HG03025 (cell line): ENCODE data around the gene SH3RF3.

ENCODE experiments used
- ATAC-seq: cut with Tn5 transposase; IDR thresholded peaks from one replicate; pipeline ENCODE4 v1.9.1; 2021; ENCODE audit warnings: mild to moderate bottlenecking, moderate library complexity; ENCODE audit not compliant: unreplicated experiment, low FRiP score

Gene SH3RF3

GRCh38 chr2:109380502-109381326, 251.7 kb downstream of the SH3RF3 start:
- no peak for ATAC-seq

GRCh38 chr2:109381327-109381820, 252.4 kb downstream of the SH3RF3 start:
- ATAC-seq, result no peak

- ATAC-seq, result no peak
Observed at GRCh38 chr2:109382226-109382895, 253.4 kb downstream of the SH3RF3 start.

GRCh38 chr2:109382951-109383350, 253.9 kb downstream of the SH3RF3 start:
- no peak for ATAC-seq

- no peak for ATAC-seq
Observed at GRCh38 chr2:109383505-109384307, 254.7 kb downstream of the SH3RF3 start.

GRCh38 chr2:109384308-109385271, 255.6 kb downstream of the SH3RF3 start:
- ATAC-seq, result no peak

GRCh38 chr2:109385506-109385905, 256.5 kb downstream of the SH3RF3 start:
- no peak for ATAC-seq

- ATAC-seq, result no peak
Observed at GRCh38 chr2:109386004-109386695, 257.1 kb downstream of the SH3RF3 start.

GRCh38 chr2:109387221-109387735, 258.3 kb downstream of the SH3RF3 start:
- no peak for ATAC-seq

- ATAC-seq, result no peak
Observed at GRCh38 chr2:109387778-109388469, 258.9 kb downstream of the SH3RF3 start.

GRCh38 chr2:109391243-109391642, 262.2 kb downstream of the SH3RF3 start:
- no peak for ATAC-seq

- ATAC-seq, result no peak
Observed at GRCh38 chr2:109392140-109392539, 263.1 kb downstream of the SH3RF3 start.

- no peak for ATAC-seq
Observed at GRCh38 chr2:109392816-109393661, 264.0 kb downstream of the SH3RF3 start.

GRCh38 chr2:109393662-109393972, 264.6 kb downstream of the SH3RF3 start:
- no peak for ATAC-seq

- no peak for ATAC-seq
Observed at GRCh38 chr2:109395494-109396201, 266.6 kb downstream of the SH3RF3 start.

GRCh38 chr2:109396202-109397180, 267.5 kb downstream of the SH3RF3 start:
- no peak for ATAC-seq
